Left colon (tissue), 2 donors: ENCODE results near the gene SH3BGR. TPM values are rescaled to one million over a fixed set of nuclear protein-coding genes. Genes with fewer than 3 reads are reported as not detected.
"Not testable (repeated sequence)": the region's sequence is repeated elsewhere in the genome, so short reads cannot be mapped to it uniquely, and the experiment has no call there.

ENCODE experiments used
- ATAC-seq: fragments of 200-7000 bp; cut with Tn5 transposase; one replicate; pipeline ENCODE4 v1.9.1; 2020; ENCODE audit warnings: mild to moderate bottlenecking, moderate library complexity
- DNase-seq, 2 donors: peaks; one replicate each; pipeline ENCODE4 v3.0.0-alpha.2; 2020
- intact Hi-C, 2 donors: fragments of 100-400 bp; cut with DNase I in 1 of 2; cut with micrococcal nuclease in 1 of 2; formaldehyde crosslinking; loops; one replicate each; pipeline versions ENCODE4 v1.11.2 to v1.14.0; 2022; cut with DNase I, micrococcal nuclease
- total RNA-seq, 2 donors: library from RNA; stranded (reverse); fragmentation: NEBNext Ultra II Directional; extraction: Animal tissue kit (Norgen Biotek cat#: 25700); gene quantifications; one replicate each; pipeline ENCODE4 v1.2.1, GENCODE V29; 2021
- donor health status: DM: no; HTN: no; CAD: no.
- donor health status: DM: yes; HTN: yes; CAD: no.

SH3BGR gene
- total RNA-seq, 2 donors from 2014 or later, result 2.5 to 5.4 TPM

DNA sequence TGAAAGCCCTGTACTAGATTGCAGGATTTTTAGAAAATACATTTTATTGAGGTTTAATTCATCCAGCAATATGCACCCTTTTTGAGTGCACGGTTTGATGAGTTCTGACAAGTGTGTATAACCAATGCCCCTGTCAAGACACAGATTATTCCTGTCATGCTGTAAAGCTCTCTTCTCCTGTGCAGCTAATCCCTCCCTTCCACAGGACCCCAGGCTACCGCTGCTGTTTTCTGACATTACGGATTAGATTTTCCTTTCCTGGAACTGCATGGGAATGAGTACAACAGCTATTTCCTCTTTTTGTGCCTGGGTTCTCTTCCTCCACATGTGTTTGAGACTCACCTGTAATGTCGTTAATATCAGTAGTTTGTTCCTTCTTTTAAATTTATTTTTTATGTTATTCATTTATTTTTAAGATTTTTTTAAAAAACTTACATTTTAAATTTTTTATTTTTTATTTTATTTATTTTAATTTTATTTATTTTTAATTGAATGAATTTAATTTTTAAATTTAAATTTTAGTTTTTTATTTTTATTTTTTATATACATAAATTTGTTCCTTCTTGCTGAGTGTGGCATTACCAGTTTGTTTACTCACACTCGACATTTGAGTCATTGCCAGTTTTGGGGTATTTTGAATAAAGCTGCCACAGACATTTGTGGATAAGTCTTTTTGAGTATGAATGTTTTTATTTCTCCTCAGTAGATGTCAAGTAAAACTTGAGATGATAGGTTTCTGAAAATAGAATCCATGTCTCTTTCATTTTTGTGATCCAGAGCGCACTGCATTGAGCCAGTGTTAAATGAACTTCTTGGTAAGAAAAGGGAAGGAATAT is 82.0 kb downstream of the SH3BGR start:
- DNase-seq, result no peak
- ATAC-seq, result no peak
- intact Hi-C loops, result no loop called here

DNA sequence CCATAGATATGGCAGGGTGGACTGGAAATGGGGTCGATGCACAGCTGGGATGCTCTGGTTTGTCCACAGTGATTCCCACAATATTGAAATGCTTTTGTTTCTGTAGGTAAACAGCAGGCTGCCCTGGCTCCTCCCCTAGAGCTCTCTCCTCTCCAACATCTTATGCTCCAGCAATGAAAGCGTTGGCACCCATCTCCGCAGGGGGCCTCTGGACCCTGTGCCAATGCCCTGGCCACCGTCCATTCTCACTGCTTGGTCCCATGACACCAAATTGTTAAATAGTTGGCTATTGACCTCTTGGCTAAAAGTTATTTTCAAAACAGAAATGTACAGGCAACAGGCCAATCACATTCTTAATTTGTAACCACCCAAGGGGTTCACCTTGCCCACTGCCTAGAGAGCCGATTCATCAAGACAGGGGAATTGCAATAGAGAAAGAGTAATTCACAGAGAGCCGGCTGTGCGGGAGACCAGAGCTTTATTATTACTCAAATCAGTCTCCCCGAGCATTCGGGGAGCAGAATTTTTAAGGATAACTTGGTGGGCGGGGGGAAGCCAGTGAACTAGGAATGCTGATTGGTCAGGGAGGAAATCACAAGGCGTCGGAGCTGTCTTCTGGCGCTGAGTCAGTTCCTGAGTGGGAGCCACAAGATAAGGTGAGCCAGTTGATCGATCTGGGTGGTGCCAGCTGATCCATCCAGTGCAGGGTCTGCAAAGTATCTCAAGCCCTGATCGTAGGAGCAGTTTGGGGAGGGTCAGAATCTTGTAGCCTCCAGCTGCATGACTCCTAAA is 84.1 kb downstream of the SH3BGR start:
- ATAC-seq (no peak), DNase-seq (no peak)
- intact Hi-C loops, result no loop called here

DNA sequence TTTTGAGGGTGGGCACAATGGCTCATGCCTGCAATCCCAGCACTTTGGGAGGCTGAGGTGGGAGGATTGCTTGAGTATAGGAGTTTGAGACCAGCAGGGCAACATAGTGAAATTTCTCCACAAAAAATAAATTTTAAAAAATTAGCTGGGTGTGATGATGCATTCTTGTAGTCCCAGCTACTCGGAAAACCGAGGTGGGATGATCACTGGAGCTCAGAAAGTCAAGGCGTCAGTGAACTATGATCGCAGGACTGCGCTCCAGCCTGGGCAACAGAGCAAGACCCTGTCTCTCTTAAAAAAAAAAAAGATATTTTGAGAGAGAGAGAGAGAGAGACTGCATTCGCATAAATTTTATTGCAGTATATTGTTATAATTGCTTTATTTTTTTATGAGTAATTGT is 85.1 kb downstream of the SH3BGR start:
- intact Hi-C loops, result no loop called here
- ATAC-seq (no peak), DNase-seq (no peak)

DNA sequence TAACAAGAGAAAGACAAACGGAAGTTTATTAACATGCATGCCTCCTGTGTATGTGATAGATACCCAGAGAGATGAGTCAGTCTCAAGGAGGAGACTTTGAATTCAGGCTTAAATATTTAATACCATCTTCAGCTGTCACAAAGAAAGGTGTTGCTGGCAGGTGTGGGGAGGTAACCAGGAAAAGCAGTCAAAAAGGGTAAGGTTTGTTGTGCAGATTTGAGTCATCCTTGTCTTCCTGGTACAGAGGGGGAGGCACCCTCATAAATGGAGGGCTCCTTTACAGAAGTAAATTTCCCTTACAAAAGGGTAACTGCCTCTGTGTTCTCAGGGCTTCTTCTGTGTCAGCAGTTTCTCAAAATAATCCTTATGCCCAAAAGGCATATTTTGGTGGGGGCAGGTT is 85.8 kb downstream of the SH3BGR start:
- ATAC-seq, result peak; percentile 84
- DNase-seq, result no peak
- intact Hi-C loops, result no loop called here

DNA sequence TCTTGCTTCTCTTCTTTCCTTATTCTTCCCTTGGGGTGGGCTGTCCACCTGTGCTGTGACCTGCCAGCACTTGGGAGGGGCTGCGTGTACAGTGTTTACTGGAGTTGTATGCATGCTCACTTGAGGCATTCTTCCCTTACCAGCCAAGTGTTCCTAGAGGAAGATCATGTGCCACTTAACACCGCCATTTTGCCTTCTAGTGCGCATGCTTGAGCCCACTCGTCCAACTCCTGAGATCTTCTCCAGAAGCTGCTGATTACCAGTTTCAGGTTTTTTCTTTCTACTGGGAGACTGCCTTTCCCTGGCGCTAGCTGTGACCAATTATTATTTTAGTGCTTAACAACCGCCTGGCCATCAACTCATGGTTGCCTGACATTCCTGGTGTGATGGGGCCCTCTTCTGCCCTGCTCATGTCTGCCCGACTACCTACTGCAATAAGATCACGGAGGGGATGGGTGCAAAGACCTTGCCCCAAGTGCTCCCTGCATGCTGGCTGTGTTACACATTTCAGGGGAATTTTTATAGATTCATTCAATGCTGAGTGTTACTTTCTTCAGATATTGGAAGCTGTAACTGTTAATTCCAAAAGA is 86.8 kb downstream of the SH3BGR start:
- DNase-seq (no peak), ATAC-seq (peak; percentile 56)
- intact Hi-C loops, result no loop called here

DNA sequence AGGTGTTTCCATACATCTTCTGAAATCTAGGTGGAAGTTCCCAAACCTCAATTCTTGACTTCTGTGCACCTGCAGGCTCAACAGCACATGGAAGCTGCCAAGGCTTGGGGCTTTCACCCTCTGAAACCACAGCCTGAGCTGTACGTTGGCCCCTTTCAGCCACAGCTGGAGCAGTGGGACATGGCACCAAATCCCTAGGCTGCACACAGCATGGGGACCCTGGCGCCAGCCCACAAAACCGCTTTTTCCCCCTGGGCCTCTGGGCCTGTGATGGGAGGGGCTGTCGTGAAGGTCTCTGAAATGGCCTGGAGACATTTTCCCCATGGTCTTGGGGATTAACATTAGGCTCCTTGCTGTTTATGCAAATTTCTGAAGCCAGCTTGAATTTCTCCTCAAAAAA is 88.6 kb downstream of the SH3BGR start:
- intact Hi-C loops, ATAC-seq, DNase-seq: not testable (repeated sequence)

DNA sequence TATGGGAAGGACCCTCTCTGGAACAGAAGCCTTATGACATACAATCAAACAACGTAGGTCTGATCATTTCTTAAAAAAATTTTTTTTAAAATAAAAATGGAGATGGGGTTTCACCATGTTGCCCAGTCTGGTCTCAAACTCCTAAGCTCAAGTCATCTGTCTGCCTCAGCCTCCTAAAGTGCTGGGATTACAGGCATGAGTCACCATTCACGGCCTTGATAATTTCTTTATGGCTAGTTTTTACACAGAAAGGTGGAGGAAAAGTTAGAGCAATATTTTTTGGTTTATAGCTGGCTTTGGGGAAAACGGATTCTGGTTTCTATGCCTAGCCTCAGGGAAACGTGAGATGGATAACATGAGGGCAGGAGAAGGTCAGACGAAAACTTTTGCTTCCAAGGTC is 91.0 kb downstream of the SH3BGR start:
- ATAC-seq, result peak; percentile 73
- intact Hi-C loops, result no loop called here
- DNase-seq, result no peak

DNA sequence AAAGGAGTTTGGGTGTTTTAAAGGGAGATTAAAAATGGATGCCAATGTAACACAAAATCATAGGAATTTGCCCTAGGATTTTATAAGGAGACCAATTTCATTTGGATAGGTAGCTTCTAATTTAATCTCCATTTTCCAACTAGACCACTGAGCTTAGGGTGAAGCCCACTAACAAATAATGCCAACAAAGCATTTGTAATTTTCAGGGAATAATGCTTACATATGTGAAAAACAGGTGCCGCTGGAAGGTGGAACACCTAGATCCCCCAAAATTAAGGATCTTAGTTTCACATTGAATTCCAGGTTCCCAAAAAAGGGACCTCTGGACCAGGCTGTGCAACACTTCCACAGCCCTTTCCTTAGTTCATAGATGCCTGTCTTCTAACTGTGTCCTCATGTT is 94.8 kb downstream of the SH3BGR start:
- intact Hi-C loops, result no loop called here
- DNase-seq, result no peak
- ATAC-seq, result no peak

DNA sequence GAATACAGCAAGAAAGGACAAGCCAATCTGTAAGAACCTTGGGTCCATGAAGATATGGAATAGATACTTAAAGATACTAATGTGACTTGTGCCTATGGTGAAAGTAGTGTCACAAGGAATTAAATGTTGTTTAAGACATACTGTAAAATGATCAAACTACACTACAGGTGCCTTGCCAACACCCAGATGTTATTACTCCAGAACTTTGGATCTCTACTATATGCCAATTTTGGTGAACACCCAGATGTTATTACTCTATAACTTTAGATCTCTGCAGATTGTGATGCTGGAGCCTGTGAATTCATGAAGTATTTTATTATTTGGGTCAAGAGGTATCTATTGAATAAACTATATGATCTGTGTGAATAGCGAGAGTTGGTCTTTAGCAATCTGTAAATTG is 101.1 kb downstream of the SH3BGR start:
- intact Hi-C loops, result no loop called here
- DNase-seq (no peak), ATAC-seq (peak; percentile 85)

DNA sequence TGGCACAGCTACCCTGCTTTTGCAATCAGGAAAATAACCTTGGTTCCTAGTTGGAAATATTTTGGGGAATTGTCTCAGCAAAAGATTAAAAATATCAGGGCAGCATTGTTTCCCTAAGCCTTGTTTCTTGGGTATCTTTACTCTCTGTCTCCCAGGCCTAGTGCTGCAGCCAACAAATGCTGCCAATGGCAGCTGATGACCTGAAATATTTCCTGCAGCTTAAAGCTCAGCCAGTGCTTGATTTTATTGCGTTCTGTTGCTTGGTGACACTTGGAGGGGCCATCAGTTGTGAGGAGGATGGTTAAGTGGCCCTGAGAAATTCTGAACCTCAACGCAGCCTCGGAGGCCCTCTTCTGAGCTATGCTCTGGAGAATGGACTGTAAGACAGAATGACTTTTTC is 101.6 kb downstream of the SH3BGR start:
- no peak for DNase-seq
- peak; percentile 26 for ATAC-seq
- intact Hi-C loops, result no loop called here

DNA sequence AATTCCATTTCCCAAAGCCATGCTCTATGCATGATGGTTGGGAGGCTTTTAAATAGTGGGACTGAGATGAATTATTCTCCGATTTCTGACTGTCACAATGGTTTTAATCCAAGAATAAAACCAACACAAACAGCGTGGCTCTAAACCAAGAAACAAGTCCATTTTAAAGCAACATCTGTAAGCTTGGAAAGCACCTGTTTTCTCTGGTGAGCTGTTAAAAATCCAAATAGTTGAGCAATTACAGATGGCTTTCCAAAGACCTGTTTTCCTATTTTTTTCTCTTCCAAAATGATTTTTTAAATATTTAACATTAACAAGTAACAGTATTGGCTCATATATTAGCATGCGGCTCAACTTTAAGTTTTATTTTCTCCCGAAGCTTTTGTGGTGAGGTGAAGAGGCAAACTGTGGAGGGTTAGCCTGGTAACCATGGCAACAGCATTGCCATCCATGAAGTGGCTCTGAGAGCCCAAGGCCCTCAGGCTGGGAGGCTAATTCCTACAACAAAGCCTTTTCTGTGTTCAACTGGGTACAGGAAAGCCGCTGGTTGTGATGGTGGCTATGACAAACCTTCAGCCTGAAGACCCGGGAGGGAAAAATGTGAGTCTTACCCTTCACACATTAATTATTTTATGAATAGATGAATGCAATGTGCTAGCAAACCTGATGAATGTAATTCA is 104.3 kb downstream of the SH3BGR start:
- DNase-seq, result no peak
- intact Hi-C loops, result no loop called here
- ATAC-seq, result no peak

DNA sequence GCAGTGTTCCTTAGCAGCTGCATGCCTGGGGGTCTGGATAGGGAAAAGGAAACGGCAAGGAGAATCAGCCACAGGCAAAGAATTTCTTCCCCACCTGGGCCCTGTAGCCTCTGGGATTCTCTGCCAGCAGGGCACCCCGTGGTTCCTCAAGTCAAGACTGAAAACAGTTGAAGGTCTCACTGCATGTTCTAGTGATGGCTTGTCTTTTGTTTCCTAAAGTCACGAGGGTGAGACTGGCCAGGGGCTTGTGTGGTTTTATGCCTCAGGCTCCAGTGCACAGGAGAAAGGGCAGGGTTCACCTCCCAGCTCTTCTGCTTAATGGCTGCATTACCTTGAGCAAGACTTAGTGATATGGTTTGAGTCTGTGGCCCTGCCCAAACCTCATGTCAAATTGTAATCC is 107.7 kb downstream of the SH3BGR start:
- ATAC-seq, result no peak

DNA sequence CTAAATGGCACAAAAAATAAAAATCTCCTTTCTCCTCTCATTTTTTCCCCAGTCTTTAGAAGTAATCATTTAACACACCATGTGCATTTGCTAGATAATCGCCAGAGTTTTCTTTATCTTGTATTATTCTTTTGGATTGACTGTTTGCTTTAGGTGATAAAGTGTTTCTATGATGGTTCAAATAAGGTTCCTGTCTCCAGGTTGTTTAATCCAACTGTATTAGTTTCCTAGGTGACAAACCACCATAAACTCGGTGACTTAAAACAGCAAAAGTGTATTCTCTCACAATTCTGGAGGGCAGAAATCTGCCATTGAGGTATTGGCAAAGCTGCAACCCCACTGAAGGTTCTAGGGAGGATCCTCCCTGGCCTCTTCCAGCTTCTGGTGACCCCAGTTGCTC is 109.4 kb downstream of the SH3BGR start:
- DNase-seq, result no peak
- intact Hi-C loops, result no loop called here

More for the DNA sequence above, 107.7 kb downstream of the SH3BGR start:
- no peak for DNase-seq
- intact Hi-C loops, result no loop called here

DNA sequence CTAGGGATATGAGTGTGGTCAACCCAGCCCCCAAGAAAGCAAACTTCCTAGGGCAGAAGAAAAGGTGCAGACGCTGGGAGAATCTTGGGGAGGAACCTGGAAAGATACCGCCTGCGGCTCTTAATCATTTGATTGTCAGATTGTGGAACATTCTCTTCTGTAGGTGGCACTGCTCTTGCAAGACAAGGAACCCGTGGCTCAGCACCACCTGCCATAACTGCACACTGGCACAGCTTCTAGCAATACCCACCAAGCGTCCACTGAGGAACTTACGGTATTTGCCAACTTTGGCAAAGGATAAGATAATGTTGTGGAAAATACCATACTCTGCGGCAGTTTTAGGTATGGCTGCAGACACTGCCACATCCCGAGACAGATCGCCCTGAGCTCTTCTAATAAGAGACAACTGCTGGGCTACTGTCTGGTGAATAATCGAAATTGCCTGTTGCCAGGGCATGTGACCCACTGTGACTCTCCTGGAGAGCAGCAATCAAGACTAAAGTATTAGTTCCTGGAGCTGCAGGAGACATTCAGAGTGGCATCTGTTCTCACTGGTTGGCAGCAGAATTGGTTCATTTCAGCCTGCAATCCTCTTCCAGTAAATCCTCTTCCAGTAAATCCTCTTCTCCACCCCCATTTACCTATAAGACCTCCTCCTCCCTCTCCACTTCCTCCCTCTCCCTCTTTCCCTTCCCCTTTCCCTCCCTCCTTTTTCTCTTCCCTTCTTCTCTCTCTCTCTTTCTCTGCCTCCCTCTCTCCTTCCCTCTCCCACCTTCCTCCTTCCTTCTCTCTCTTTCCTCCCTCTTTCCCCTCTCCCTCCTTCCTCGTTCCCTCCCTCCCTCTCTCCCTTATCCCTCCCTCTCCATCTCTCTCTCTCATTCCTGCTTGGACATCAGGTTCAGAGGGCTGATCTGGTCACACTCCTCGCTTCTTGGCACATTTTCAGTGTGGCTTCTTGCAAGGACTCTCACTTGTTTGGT is 111.3 kb downstream of the SH3BGR start:
- ATAC-seq (peak; percentile 17), DNase-seq (no peak)
- intact Hi-C loops, result no loop called here

More for the DNA sequence above, 109.4 kb downstream of the SH3BGR start:
- peak; percentile 79 for ATAC-seq

DNA sequence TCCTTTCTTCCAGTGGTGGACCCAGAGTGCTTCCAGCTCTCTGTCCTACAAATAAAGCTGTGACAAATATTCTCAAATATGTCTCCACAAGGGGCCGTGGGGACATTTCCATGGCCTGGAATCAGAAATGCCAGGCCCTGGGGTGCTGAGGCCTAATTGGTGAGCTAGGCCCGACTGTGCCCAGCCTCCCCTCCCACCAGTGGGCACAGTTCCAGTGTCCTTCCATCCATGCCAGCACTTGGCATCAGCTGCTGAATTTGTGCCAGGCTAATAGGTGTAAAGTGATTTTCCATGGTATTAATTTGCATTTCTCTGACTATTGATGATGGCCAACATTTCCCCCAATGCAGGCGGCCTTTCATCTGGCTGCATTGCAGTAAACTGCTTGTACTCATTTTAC is 112.4 kb downstream of the SH3BGR start:
- intact Hi-C loops, result no loop called here
- DNase-seq (no peak), ATAC-seq (no peak)
